ENCODE data around the gene SSC5D.
A peak's percentile ranks its signal among the peaks of the same experiment; 100 is the strongest.
"Not testable (repeated sequence)": the region's sequence is repeated elsewhere in the genome, so short reads cannot be mapped to it uniquely, and the experiment has no call there.

The SSC5D gene

DNA sequence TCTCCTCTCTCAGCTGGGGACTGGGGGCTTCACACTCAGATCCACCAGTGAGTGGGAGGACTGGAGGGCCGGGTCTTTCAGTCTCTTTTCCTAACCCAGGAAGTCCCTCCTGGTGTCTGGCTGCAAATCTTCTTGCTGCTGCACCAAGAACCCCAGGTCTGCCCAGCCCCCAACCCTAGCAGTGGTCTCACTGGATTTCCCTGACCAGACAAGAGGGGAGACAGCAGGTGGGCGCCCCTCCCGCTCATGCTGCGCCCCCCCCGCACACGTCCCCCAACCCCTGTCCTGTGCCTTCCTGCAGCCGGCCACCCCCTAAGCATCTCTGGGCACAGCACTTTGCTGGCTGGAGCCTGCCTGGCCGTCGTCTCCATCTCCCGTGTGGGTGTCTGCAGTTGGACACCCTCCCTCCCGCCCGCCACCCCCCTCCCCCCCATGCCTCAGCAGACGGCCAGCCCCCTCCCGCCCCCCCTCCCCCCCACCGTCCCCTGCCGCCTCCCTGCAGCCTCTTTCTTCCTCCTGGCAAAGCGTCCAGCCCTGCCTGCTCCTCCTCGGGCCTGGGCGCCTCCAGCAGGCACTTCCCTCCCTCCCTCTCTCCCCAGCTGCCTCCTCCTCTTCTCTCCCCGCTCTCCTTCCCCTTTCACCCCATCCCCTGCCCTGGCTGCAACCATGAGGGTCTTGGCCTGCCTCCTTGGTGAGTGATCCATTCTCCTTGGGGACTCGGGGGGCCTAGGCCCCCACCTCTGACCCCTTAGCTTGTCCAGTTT, at the start of gene SSC5D:
SSC5D (plus strand) TSS at position 513 of the 764 bp plus-strand sequence; CDS start at position 667, 154 bp downstream.
- no peak for DNase-seq

DNA sequence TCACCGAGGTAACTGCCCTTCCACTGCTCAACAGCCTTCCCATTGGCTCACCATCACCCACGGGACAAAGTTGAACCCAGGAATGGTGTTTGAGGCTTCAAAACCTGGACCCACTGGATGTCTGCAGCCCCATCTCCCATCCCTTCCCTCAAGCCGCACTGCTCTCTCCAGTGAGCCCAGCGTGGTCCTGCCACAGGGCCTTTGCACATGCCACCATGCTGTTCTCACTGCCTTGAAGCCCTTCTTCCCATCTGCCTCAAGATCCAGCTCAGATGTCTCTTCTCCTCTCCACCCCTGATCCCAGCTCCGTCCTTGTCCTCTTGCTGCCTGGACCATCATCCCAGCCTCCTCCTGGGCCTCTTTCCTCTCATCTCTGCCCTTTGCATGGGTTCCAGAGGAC, 49.2 kb upstream of the SSC5D start:
- no peak for DNase-seq

DNA sequence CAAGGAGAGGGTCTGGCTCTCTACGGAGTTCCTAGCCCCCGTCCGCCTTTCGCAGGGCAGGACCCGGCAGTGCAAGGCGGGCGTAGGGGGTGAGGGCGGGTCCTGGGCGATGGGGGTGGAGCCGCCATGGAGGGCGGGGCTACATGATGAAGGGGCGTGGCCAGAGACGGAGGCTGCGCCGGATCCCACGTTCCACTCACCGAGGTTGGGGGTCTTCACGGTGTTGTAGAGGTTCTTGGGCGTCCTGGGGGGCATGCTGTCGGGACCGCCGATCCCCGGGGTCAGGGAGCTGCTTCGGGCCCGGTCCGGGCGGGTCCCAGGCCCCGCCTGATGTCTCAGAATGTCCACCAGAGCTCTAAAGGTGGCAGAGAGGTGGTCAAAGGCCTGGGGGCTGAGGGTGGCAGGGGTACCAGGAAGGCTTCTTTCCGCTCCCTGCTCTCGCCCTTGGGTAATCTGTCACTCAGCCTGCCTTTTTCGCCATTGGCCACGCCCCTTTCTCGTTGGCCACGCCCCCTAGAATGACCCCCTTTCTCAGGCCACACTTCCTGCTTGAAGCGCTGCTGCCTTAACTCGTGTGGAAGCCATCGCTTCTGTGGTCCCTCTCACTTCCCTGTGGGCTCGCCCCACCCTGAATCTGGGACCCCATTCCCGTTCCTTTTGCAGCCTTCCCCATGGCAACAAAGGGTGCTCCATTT, 47.7 kb upstream of the SSC5D start:
- no peak for DNase-seq

DNA sequence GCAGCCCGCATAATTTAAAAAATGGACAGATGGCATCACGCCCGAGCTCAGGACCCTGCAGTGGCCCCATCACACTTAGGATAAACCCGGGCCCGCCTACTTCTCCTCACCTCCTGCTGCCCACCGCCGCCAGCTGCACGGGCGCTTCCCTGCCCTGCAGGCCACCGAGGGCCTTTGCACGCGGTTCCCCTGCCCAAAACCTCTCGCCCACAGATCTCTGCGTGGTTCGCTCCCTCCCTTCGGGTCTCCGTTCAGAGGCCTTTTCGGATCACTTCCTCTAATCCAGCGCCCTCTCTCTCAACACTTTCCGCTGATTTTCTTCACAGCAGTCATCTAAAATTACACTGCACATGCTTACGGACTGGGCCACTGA, 46.9 kb upstream of the SSC5D start:
- no peak for DNase-seq

DNA sequence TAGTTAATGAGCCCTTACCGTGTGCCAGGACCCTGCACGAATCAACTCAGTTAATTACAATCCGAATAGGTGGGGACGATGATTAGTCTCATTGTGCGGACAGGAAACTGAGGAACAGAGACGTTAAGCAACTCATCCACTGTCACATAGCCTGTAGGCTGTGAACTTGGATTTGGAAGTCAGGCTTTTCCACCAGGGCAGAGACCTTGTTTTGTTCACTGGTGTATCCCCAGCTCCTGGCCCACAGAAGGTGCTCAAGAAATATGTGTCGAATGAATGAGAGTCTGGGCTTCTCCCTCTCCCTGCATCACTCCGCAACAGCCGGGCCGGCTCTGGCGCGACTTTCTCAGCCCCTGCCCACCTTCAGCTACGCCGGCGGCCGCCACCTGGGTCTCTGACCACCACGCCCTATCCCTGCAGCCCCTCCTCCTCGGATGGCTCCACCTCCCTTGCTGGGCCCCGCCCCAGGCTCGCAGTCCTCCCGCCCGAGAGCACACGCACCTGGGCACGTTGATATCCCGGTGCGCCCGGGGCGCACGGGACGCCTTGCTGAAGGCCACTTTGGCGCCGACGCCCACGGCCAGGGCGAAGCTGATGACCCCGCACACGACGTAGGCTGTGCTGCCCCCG, 46.4 kb upstream of the SSC5D start:
- peak; percentile 48 for DNase-seq

DNA sequence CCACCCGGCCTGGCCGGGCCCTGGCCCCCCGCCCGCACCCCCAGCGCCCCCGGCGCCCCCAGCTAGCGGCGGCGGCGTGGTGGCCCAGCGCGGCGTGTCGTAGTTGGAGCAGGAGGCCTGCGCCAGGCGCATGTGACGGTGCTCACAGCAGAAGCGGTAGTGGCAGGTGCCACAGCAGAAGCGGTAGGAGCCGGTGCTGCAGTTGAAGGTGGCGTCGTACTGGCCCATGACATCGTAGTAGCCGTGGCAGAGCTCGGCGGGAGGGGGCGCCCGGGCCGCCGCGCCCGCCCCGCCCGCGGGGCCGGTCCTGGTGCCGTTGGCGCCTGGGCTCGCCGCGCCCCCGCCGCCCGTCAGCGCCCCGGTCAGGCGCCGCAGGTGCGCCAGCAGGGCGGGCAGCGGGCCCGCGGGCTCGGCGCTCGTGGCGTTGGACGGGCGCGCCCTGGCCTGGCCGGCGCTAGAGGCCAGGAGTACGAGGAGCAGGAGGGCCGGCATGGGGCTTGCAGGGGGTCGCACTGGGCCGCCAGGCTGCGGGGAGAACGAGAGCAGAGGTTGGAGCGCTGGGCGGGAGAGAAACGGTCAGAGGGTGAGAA, 45.8 kb upstream of the SSC5D start:
- no peak for DNase-seq

DNA sequence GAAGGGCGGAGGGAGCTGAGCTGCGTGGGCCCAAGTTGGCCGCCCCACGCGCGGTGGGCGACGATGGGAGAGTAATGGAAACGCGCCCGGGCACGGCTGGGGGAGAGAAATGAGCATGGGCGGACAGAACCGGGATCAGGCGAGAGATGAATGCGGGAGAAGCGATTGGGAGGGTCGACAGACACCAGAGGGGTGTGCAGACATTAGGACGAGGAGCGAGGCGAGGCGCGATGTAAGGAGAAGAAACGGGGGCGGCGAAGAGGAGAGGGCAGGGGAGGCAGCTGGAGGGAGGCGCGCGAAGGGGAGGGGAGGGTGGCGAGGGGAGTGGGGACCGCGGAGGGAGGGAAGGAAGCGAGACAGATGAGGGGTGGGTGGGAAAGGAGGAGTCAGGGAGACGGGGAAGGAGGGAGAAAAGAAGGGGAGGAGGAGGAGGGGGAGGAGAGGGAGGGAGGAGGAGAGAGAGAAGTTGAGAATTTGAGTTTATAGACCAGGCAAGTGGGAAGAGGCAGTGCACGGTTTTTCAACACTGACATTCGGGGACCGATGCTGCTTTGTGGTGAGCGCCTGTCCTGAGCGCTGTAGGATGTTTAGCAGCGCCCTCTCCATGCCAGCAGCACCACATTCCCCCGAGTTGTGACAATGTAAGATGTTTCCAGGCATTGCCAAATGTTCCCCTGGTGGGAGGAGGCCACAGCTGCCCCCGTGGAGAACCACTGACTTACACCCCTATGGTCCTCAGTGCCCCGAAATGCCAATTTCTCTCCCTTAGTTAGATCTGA, 45.0 kb upstream of the SSC5D start, which contains the start of gene SHISA7:
SHISA7 (minus strand) TSS at position 256 of the 779 bp plus-strand sequence. CDS start 437 bp downstream, outside the sequence.
- DNase-seq: peak; percentile 50

DNA sequence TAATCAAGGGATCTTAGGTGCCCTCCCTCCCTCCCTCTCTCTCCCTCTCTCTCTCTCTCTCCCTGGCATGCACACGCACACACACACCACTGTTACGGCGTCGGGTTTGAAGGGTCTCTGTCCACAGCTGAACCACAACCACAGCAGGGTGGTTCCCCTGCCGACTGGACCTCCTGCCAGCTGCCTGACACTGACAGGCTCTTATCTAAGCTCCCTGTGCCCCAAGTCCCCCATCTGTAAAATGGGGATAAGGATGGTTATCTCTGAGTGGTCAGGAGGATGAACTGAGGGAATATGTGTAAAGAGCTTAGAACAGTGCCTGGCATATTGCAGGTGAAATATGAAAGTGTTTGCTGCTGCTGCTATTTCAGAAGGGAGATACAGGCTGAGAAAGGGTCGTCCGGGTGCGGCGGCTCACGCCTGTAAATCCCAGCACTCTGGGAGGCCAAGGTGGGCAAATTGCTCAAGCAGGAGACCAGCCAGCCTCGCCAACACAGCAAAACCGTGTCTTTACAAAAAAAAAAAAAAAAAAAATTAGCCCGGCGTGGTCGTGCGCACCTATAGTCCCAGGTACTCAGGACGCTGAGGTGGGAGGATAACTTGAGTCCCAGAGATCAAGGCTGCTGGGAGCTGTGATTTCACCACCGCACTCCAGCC, 44.3 kb upstream of the SSC5D start:
- DNase-seq: no peak

DNA sequence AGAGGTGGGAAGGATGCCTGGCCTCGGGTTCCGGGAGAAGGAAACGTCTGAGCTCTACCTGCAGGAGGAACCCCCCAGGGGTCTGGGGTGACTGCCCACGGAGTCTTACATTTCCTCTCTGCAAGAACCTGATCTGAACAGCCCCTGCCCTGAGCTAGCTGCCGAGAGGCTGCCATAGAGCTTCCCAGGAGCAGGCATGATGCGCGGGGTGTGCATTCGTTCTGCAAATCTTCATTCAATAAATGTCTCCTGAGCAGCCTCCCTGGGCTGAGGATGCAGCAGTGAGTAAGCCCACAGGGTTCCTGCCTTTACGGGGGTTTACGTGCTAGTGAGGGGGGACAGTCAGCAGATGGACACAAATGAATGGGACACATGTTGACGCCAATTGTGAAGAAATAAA, 43.6 kb upstream of the SSC5D start:
- no peak for DNase-seq

DNA sequence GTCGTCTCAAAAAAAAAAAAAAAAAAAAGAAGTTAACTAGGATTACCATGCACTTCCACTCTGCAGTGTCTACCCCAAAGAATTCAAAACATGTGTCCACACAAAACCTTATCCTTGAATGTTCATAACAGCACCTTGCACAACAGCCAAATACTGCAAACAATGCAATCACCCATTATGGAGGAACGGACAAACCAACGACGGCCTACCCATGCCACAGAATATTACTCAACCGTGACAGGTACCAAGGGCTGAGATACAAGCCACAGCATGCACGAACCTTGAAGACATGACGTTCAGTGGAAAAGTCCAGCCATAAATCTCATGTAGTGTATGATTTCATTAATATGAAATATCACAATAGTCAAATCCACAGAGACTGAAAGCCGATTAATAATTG, 42.2 kb upstream of the SSC5D start:
- DNase-seq: peak; percentile 42

DNA sequence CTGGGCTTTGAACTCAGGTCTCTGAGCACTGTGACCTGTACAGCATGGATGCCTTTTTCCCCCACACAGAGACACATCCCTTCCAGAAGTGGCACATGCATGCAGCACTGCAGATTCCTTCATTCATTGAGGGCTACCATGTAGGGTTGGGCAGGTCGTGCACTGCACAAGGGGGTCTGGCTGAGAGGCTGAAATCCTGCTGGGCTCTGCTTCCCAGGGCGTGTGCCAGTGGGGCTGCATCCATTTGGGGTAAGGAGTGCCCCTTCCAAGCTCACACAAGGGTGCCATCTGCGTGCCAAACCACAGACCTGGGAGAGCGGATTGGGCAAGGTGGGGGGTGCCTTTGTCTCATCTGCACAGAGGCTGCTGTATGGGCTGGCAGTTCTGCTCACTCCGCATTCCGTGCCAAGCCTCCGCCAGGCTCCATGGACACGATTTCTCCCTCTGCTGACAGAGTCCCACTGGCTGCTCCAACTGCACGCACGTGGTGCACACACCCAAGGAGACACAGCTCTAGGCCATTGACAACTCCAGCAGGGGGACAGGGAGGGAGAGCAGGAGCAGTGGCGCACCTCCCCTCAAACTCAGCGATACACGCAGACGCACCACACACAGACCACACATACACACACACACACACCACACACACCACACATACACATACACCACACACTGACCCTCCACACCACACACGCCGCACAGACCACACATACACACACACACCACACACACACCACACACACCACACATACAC, 40.6 kb upstream of the SSC5D start:
- peak; percentile 83 for DNase-seq

DNA sequence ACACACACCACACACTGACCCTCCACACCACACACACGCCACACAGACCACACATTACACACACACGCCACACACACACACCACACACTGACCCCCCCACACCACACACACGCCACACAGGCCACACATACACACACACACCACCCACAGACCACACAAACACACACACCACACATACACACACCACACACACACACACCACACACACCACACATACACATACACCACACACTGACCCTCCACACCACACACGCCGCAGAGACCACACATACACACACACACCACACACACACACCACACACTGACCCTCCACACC, 40.1 kb upstream of the SSC5D start:
- DNase-seq: not testable (repeated sequence)

DNA sequence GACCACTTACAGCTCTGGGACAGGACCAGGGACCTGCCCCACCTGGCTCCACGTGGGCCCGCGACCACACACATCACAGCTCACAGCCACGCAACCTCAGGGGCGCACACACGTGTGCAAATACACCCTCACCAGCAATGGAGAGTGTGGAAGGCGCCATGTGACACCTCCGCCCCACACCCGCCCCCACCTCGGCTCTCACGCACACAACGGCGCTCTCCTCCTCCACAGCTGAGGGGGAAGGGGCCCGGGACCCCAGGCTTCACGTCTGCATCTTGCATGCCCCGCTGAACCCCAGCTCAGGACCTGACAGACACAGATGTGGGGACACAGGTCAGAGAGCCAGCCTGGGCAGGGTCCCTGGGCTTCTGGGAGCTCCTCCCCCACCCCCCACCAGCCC, 38.8 kb upstream of the SSC5D start:
- no peak for DNase-seq

DNA sequence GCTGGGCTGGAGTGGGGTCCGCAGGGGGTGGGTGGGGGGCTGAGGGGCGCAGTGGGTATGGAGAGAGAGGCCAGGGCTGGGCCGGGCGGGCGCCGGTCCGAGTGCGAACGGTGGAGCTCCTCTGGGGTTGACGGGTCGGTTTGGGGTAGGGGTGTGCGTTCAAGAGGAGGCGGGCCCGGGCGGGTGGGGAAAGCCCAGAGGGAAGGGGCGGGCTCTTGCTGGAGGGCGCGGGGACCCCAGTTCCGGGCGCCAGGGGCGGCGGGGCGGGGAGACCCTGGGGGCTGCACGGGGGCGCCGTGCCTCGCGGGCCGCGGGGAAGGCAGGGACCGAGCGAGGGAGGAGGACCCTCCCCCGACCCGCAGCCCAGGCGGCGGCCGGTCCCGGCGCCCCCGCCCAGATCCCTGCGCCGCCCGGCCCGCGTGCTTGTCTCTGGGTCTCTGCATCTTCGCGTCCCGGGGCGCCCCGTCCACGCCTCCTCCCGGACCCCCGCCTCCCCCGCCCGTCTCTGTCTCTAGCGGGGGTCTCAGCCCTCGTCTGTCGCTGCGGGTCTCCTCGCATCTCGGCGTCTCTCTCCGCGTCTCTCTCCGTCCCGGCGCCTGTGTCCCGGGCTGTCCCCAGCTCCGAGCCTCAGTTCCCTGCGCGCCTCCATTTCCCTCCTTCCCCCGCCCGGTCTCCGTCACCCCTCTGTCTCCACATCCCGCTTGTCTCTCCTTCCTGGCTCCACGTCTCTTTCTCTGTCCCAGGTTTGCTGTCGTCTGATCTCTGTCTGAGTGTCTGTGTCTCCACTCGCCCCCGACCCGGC, 36.9 kb upstream of the SSC5D start:
- no peak for DNase-seq

DNA sequence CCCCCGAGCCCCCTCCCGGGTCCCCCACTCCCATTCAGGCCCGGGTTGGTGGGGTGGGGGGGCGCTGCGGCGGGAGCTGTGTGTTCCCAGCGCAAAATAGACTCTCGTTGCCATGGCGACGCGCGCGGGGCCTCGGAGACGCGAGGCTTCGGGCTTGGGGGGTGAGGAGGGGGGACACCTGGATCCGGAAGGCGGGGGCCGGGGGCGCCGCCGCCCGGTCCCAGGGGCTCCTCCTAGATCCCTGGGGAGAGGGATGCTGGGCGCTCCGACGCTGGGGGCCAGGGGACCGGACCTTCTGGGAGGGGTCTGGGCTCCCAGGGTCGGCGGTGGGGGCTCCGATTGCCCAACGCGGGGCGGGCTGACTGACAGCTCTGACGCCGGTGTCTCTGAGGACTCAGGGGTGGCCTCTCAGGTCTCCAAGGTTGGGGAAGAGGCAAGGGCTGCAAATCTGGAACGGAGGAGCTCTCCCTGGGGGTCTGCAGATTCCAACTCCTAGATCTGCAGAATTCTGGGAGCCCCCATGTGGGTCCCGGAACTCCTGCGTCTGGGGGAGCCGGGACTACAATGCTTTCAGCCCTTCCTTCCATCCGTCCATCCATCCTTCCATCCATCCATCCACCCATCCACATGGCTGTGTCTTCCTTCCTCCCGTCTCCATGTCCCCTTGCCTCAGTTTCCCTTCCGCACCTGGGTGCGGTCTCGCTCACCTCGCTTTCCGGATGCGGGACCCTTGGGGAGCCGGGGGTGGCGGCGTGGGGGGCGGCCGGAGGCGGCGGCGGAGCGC, 36.1 kb upstream of the SSC5D start:
- DNase-seq: peak; percentile 16

DNA sequence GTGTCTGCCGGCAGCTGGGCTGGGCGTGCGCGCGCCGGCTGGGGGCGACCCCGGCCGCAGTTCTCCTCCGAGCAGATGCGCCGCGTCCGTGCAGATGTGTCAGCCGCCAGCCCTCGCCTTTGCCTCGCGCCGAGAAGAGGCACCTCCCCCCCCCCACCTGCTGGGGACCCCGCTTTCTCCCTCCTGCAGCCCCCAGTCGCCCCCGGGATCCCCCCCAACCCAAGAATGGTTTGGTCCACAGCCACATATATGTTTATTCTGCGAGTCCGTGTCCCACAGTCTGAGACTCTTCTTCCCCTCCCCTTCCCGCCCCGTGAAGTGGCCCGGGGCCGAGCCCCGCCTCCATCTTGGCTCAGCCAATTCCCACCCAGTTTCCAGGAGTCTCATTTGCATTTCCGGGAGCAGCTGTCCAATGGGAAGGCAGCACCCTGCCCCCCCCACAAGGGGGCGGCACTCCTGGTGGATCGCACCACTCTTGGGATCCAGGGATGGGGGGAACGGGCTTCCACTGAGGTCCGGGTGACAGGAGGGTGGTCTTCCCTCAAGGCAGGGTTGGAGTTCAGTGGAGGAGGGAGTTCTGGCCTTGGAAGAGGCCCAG, 35.4 kb upstream of the SSC5D start:
- DNase-seq: peak; percentile 69

DNA sequence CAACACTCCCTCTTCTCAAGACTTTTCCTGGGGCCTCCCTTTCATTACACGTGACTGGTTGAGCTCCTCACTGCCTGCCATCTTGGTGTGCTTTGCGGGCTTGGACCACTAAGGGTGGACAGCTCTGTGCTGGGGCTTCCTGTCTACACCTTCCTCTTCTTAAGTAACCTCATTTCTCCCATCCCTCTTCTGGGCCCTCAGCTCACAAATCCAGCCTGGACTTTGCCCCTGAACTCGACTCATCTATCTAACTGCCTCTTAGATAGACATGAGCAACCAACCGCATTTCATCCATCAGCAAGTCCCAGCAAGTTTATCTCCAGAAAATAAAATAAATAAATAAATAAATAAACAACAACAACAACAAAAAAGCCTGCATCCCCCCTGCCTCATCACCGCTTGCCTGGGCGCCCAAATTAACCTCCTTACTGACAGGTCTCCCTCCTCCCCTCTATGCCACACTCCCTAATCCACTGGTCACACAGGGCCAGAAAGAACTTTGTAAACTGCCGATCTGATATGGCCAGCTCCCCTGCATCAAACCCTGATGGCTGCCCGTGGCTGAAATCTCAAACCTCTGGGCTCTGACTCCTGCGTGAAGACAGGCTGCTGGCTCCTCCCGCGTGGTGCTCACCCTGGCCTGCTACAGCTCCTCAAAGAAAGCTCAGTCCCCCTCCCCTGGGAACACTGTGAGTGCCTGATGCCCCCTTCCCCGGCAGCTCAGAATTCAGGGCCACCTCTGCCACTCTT, 34.5 kb upstream of the SSC5D start:
- DNase-seq: no peak

DNA sequence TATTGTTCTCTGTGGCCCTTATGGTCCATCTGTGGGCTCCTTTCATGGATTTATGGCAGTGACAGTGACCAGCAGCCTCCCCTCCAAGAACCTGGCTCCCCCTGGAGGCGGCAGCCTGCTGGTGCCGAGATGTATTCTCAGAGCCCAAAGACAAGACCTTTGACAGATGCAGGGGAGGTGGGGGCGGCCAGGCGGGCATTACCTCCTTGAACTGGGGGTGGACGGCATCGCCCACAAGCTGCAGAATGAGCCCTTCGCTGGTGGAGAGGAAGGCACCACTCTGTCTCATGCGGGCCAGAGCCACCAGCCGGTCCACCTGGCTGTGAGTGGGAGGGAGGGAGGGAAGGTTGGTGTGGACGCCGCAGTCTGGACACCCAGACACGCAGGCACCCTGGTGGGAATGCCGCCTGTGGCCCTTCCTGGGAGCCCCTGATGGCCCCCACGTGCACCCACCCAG, 33.4 kb upstream of the SSC5D start:
- no peak for DNase-seq
